K562 (cell line): ENCODE measurements around the gene CRIP1.

Source experiments
- CTCF ChIP-seq, 3 experiments: IDR thresholded peaks in 2 of 3; conservative IDR thresholded peaks in 1 of 3; 2 replicates each; pipeline ENCODE4 v1.5.1; 2011 to 2012; ENCODE audit warnings: low read length in 3 of 3, mild to moderate bottlenecking in 3 of 3, control low read depth in 2 of 3, improper control_type of control experiment in 1 of 3, inconsistent platforms in 1 of 3, low read depth in 1 of 3, mixed read lengths in 1 of 3, moderate library complexity in 1 of 3; ENCODE audit not compliant: insufficient read depth in 2 of 3
- JUNB ChIP-seq: fragments of 450-650 bp; formaldehyde crosslinking; conservative IDR thresholded peaks from 2 replicates; pipeline ENCODE4 v1.4.0; 2020; ENCODE audit warnings: mild to moderate bottlenecking
- KDM4B ChIP-seq, 2 experiments: fragments of 450-650 bp in 1 of 2; sonication (generic) in 1 of 2; IDR thresholded peaks; 2 replicates each; pipeline ENCODE4 v1.6.1; 2016 to 2017; ENCODE audit warnings: borderline replicate concordance in 2 of 2, antibody characterized with exemption in 1 of 2, low read depth in 1 of 2, mild to moderate bottlenecking in 1 of 2
- NR3C1 ChIP-seq: sonication (generic); formaldehyde crosslinking; IDR thresholded peaks from 2 replicates; pipeline ENCODE4 v1.8.1; 2022; ENCODE audit warnings: missing genetic modification reagents
- RAD21 ChIP-seq, 2 experiments: fragments of 250-450 bp in 1 of 2; fragments of 450-650 bp in 1 of 2; sonication (Bioruptor Pico) in 1 of 2; formaldehyde crosslinking in 1 of 2; IDR thresholded peaks in 1 of 2; conservative IDR thresholded peaks in 1 of 2; 2 replicates each; pipeline versions ENCODE4 v1.4.0 to v1.8.0; 2020 to 2022; ENCODE audit warnings: mild to moderate bottlenecking in 2 of 2, moderate library complexity in 1 of 2
- RBM22 ChIP-seq: fragments of 200-400 bp; formaldehyde crosslinking; IDR thresholded peaks from 2 replicates; pipeline ENCODE4 v1.6.1; 2018; ENCODE audit warnings: low read length, low read depth; ENCODE audit not compliant: poor library complexity, severe bottlenecking
- SMAD4 ChIP-seq: fragments of 250-450 bp; sonication (Bioruptor Pico); conservative IDR thresholded peaks from 2 replicates; pipeline ENCODE4 v1.8.0; 2021; ENCODE audit warnings: inconsistent platforms, mild to moderate bottlenecking, moderate library complexity
- ZFP30 ChIP-seq: fragments of 250-450 bp; sonication (Bioruptor Pico); IDR thresholded peaks from 2 replicates; pipeline ENCODE4 v1.8.0; 2022; ENCODE audit warnings: moderate library complexity, mild to moderate bottlenecking, inconsistent platforms, borderline replicate concordance
- ZNF282 ChIP-seq: sonication (generic); formaldehyde crosslinking; IDR thresholded peaks from 2 replicates; pipeline ENCODE4 v1.8.1; 2023; ENCODE audit warnings: missing genetic modification reagents
- ZNF766 ChIP-seq: fragments of 200-800 bp; sonication (Bioruptor generic); conservative IDR thresholded peaks from 2 replicates; pipeline ENCODE4 v1.6.1; 2016; ENCODE audit warnings: missing genetic modification characterization, missing compliant biosample characterization
- TF ChIP-seq, protein P1 (sequence below): sonication (generic); formaldehyde crosslinking; IDR thresholded peaks from 2 replicates; pipeline ENCODE4 v1.4.0; 2020; ENCODE audit warnings: mild to moderate bottlenecking, missing genetic modification reagents
- TF ChIP-seq, protein P2 (sequence below), 2 experiments: fragments of 450-650 bp; conservative IDR thresholded peaks; 2 replicates each; pipeline ENCODE4 v1.6.1; 2017; ENCODE audit warnings: mild to moderate bottlenecking in 2 of 2, moderate library complexity in 2 of 2

GRCh38 chr14:105446971-105447370 lies 39.7 kb upstream of the CRIP1 start:
- TF ChIP-seq CTCF (IDR thresholded peaks at IDR 0.05 in 2 of 3, conservative IDR thresholded peaks at IDR 0.05 in 1 of 3; ENCODE audit: insufficient read depth in 2 of 3, low read depth in 1 of 3, low read length in 3 of 3) (no peak), SMAD4 (no peak), RAD21 (CRISPR knock-in tag; conservative IDR thresholded peaks at IDR 0.05 in 1 of 2, IDR thresholded peaks at IDR 0.05 in 1 of 2) (no peak), NR3C1 (CRISPR knock-in tag) (no peak), ZNF766 (CRISPR knock-in tag) (no peak), JUNB (CRISPR knock-in tag) (no peak), ZFP30 (CRISPR knock-in tag) (no peak), ZNF282 (no peak), KDM4B (IDR thresholded peaks at IDR 0.05; ENCODE audit: borderline replicate concordance in 2 of 2, low read depth in 1 of 2) (no peak), RBM22 (no peak)
- TF ChIP-seq, protein P1, sequence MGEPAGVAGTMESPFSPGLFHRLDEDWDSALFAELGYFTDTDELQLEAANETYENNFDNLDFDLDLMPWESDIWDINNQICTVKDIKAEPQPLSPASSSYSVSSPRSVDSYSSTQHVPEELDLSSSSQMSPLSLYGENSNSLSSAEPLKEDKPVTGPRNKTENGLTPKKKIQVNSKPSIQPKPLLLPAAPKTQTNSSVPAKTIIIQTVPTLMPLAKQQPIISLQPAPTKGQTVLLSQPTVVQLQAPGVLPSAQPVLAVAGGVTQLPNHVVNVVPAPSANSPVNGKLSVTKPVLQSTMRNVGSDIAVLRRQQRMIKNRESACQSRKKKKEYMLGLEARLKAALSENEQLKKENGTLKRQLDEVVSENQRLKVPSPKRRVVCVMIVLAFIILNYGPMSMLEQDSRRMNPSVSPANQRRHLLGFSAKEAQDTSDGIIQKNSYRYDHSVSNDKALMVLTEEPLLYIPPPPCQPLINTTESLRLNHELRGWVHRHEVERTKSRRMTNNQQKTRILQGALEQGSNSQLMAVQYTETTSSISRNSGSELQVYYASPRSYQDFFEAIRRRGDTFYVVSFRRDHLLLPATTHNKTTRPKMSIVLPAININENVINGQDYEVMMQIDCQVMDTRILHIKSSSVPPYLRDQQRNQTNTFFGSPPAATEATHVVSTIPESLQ (CRISPR knock-in tag) = no peak
- TF ChIP-seq, protein P2, sequence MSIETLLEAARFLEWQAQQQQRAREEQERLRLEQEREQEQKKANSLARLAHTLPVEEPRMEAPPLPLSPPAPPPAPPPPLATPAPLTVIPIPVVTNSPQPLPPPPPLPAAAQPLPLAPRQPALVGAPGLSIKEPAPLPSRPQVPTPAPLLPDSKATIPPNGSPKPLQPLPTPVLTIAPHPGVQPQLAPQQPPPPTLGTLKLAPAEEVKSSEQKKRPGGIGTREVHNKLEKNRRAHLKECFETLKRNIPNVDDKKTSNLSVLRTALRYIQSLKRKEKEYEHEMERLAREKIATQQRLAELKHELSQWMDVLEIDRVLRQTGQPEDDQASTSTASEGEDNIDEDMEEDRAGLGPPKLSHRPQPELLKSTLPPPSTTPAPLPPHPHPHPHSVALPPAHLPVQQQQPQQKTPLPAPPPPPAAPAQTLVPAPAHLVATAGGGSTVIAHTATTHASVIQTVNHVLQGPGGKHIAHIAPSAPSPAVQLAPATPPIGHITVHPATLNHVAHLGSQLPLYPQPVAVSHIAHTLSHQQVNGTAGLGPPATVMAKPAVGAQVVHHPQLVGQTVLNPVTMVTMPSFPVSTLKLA (conservative IDR thresholded peaks at IDR 0.05) = no peak
